OCI-LY7 (cell line): ENCODE data around the gene TNFRSF1A. TPM values are rescaled to one million over a fixed set of nuclear protein-coding genes. Genes with fewer than 3 reads are reported as not detected.

Experiments used
- BruUV-seq: library from RNA; stranded (reverse); fragments of 400-500 nt; replicated peaks from 2 replicates; lab custom pipeline; 2021; lab: Mats Ljungman, UMichigan
- CTCF ChIA-PET: fragments of 300-600 bp; sonication (Branson Sonifier 250); formaldehyde crosslinking; loops from one replicate; lab custom pipeline; 2022; ENCODE audit warnings: antibody characterized with exemption; ENCODE audit not compliant: unreplicated experiment; lab: Charles Lee
- POLR2A ChIA-PET: fragments of 300-600 bp; sonication (Branson Sonifier 250); formaldehyde crosslinking; loops from one replicate; lab custom pipeline; 2022; ENCODE audit warnings: antibody characterized with exemption; lab: Charles Lee
- DNase-seq: peaks from one replicate; pipeline ENCODE4 v3.0.0-alpha.2; 2015; ENCODE audit warnings: low spot score
- H2AFZ ChIP-seq: fragments of 200-600 bp; sonication (generic), shearing (Covaris generic); 2 replicates; pipeline ENCODE4 v1.6.1; 2014; ENCODE audit warnings: mild to moderate bottlenecking, antibody characterized with exemption, low read length, moderate library complexity
- H3K27ac ChIP-seq: fragments of 200-600 bp; sonication (generic); 2 replicates; pipeline ENCODE4 v1.5.1; 2014; ENCODE audit warnings: mixed run types, low read depth, mild to moderate bottlenecking, moderate library complexity, low read length, inconsistent platforms; ENCODE audit not compliant: poor library complexity, severe bottlenecking
- H3K36me3 ChIP-seq: fragments of 200-600 bp; sonication (generic); 2 replicates; pipeline ENCODE4 v1.6.1; 2014; ENCODE audit warnings: mild to moderate bottlenecking, antibody characterized with exemption, low read length, moderate library complexity, mixed read lengths; ENCODE audit not compliant: insufficient read depth
- H3K4me1 ChIP-seq: fragments of 200-600 bp; sonication (generic); 2 replicates; pipeline ENCODE4 v1.5.1; 2014; ENCODE audit warnings: mild to moderate bottlenecking, low read length; ENCODE audit not compliant: insufficient read depth, poor library complexity, severe bottlenecking
- H3K4me2 ChIP-seq: fragments of 200-600 bp; sonication (generic); 2 replicates; pipeline ENCODE4 v1.6.1; 2014; ENCODE audit warnings: mild to moderate bottlenecking, low read length
- H3K4me3 ChIP-seq: fragments of 200-600 bp; sonication (generic); 2 replicates; pipeline ENCODE4 v1.5.1; 2014; ENCODE audit warnings: mild to moderate bottlenecking, low read depth, low read length; ENCODE audit not compliant: poor library complexity, severe bottlenecking
- H3K79me2 ChIP-seq: fragments of 200-600 bp; sonication (generic); 2 replicates; pipeline ENCODE4 v1.6.1; 2016; ENCODE audit warnings: low read depth, mild to moderate bottlenecking, low read length, moderate library complexity, mixed read lengths; ENCODE audit not compliant: insufficient read depth
- H3K9me2 ChIP-seq: fragments of 200-600 bp; sonication (generic); 2 replicates; pipeline ENCODE4 v1.6.1; 2016; ENCODE audit warnings: mild to moderate bottlenecking, low read length, mixed read lengths; ENCODE audit not compliant: insufficient read depth
- H3K9me3 ChIP-seq: fragments of 200-600 bp; sonication (generic); 2 replicates; pipeline ENCODE4 v1.6.1; 2014; ENCODE audit warnings: mild to moderate bottlenecking, mixed run types, low read length, mixed read lengths
- H4K20me1 ChIP-seq: fragments of 200-600 bp; sonication (generic); 2 replicates; pipeline ENCODE4 v1.6.1; 2014; ENCODE audit warnings: mild to moderate bottlenecking, antibody characterized with exemption, low read length, moderate library complexity, mixed read lengths; ENCODE audit not compliant: insufficient read depth
- EZH2phosphoT487 ChIP-seq: fragments of 200-600 bp; sonication (generic); IDR thresholded peaks from 2 replicates; pipeline ENCODE4 v1.6.1; 2018; ENCODE audit warnings: low read depth, borderline replicate concordance, mild to moderate bottlenecking, mixed run types, antibody characterized with exemption, low read length, moderate library complexity, mixed read lengths
- intact Hi-C: fragments of 100-400 bp; cut with micrococcal nuclease; formaldehyde crosslinking; loops from one replicate; pipeline ENCODE4 v1.10.0; 2022; ENCODE audit not compliant: unreplicated experiment
- total RNA-seq, 2 experiments: library from RNA; depleted of rRNA in 1 of 2; stranded (reverse); fragments of >200 nt in 1 of 2; shearing (Covaris generic) in 1 of 2; gene quantifications; 2 replicates each; pipeline ENCODE4 v1.2.3, GENCODE V29; 2014 to 2022
- TF ChIP-seq, protein P1 (sequence below): fragments of 200-600 bp; sonication (generic); conservative IDR thresholded peaks from 2 replicates; pipeline ENCODE4 v1.5.1; 2014; ENCODE audit warnings: mild to moderate bottlenecking, antibody characterized with exemption, low read length, moderate library complexity, mixed read lengths

Gene TNFRSF1A
- total RNA-seq, 2 experiments from 2014 or later: 37.3 to 50.9 TPM

DNA sequence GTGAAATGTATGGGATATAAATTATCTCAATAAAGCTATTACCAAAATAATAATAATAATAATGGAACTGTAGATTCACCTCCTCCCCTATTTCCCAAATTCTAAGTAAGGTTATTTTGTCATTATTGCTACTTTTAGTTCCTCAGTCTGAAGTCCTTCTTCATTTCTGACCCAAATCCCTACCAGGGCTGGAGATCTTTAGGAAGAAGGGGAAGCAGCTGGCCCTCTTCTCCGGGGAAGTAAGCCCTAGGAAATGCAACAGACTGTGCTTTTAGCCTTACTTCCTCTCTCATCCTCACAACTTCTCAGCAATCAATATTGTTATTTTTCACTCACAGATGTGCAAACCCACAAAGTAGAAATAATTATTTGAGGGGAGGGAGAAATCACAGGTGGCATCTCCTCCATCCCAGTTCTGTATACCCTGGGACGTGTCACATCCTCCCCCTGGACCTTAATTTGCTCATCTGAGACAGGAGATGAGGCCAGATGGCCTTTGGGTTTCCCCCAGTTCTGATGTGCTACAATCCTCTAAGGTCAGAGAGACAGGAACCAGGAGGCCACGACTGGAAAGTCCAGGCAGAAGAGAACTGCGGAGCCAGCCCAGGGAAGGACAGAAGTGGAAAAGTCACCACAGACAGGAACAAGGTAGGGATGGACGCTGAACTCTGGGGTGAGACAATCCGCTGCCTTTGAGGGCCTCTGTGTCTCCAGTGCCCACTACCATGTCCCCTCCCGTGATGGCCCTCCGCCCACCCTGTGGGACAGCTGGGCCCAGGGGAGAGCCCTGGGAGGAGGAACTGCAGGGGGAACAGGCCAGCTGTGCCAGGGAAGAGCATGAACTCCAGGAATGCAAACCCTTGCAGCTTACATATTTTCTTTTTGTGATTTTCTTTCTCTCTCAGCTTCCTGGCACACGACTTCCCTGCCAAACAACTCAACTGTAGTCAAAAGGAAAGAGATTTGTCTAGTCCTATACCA is 10.6 kb upstream of the TNFRSF1A start:
- Histone ChIP-seq H3K9me2 (no peaks in the 10 kb centered on the region), H3K4me2 (peak overlapping the region; percentile 47), H3K36me3 (no peaks in the 10 kb centered on the region), H3K27ac (peak overlapping the region; percentile 26), H4K20me1 (no peaks in the 10 kb centered on the region), H3K4me1 (peaks cover 48% of the 10 kb centered on the region), H3K4me3 (no peak overlapping the region), H3K79me2 (no peaks in the 10 kb centered on the region), H2AFZ (peak overlapping the region; percentile 28; the same call in 1 of the 2 replicates), H3K9me3 (no peaks in the 10 kb centered on the region)
- DNase-seq: peak; percentile 35
- BruUV-seq: no TSS peak
- TF ChIP-seq, protein P1, sequence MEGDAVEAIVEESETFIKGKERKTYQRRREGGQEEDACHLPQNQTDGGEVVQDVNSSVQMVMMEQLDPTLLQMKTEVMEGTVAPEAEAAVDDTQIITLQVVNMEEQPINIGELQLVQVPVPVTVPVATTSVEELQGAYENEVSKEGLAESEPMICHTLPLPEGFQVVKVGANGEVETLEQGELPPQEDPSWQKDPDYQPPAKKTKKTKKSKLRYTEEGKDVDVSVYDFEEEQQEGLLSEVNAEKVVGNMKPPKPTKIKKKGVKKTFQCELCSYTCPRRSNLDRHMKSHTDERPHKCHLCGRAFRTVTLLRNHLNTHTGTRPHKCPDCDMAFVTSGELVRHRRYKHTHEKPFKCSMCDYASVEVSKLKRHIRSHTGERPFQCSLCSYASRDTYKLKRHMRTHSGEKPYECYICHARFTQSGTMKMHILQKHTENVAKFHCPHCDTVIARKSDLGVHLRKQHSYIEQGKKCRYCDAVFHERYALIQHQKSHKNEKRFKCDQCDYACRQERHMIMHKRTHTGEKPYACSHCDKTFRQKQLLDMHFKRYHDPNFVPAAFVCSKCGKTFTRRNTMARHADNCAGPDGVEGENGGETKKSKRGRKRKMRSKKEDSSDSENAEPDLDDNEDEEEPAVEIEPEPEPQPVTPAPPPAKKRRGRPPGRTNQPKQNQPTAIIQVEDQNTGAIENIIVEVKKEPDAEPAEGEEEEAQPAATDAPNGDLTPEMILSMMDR: no peak
- intact Hi-C loops: no loop called here
- CTCF ChIA-PET: interaction anchor here (1.0 kb wide), 1 partner anchor 9 kb away, joined by 3 read pairs; no protein-coding TSS in a partner anchor
- POLR2A ChIA-PET: interaction anchor here (1.0 kb wide), 2 partner anchors 10 to 11 kb away, joined by 4 read pairs; partner anchors contain the start of gene TNFRSF1A

DNA sequence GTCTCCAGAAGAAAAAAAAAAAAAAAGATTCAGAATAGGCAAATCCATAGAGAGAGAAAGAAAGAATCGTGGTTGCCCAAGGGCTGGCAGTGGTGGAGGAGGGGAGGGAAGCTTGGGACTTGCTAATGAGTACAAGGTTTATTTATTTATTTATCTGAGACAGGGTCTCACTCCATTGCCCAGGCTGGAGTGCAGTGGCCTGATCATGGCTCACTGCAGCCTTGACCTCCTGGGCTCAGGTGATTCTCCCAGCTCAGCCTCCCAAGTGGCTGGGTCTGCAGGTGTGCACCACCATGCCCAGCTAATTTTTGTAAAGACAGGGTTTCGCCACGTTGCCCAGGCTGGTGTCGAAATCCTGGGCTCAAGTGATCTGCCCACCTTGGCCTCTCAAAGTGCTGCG is 9.7 kb upstream of the TNFRSF1A start:
- no peak for DNase-seq
- TF ChIP-seq, protein P1: no peak
- TF ChIP-seq EZH2phosphoT487: no peak
- no peaks in the 10 kb centered on the region for H3K9me3 ChIP-seq
- H3K36me3 ChIP-seq: no peaks in the 10 kb centered on the region
- H3K4me3 ChIP-seq: no peak overlapping the region
- no peaks in the 10 kb centered on the region for H3K9me2 ChIP-seq
- ChIA-PET CTCF (interaction anchor here (1.0 kb wide), 1 partner anchor 8 kb away, joined by 3 read pairs; no protein-coding TSS in a partner anchor), POLR2A (interaction anchor here (1.0 to 1.3 kb wide), 3 partner anchors 9 to 16 kb away, joined by 3 to 4 read pairs (median 4); partner anchors contain the start of gene TNFRSF1A)
- no peak overlapping the region for H3K27ac ChIP-seq
- no peak overlapping the region for H3K4me2 ChIP-seq
- no peak overlapping the region for H2AFZ ChIP-seq
- H3K79me2 ChIP-seq: no peaks in the 10 kb centered on the region
- peaks cover 51% of the 10 kb centered on the region for H3K4me1 ChIP-seq
- H4K20me1 ChIP-seq: no peaks in the 10 kb centered on the region
- intact Hi-C loops: no loop called here
- no TSS peak for BruUV-seq
